A549 (cell line): ENCODE results near the gene IFITM2. TPM values are rescaled to one million over a fixed set of nuclear protein-coding genes. Genes with fewer than 3 reads are reported as not detected.

Experiments used
- ATAC-seq, 2 experiments: fragments of 200-7000 bp in 1 of 2; fragments of >200 bp in 1 of 2; cut with Nextera tagmentation in 1 of 2; cut with Tn5 transposase in 1 of 2; 3 replicates each; pipeline versions ENCODE4 v1.8.0 to v1.9.1; 2018 to 2020; ENCODE audit warnings: mild to moderate bottlenecking in 1 of 2, moderate library complexity in 1 of 2
- CTCF ChIA-PET: fragments of 300-600 bp; sonication (Branson Sonifier 250); formaldehyde crosslinking; extraction: SDS; loops from one replicate; lab custom pipeline; 2021; ENCODE audit warnings: antibody characterized with exemption, inconsistent platforms; lab: Yijun Ruan, JAX
- POLR2A ChIA-PET: fragments of 350-600 bp; formaldehyde crosslinking; extraction: SDS; loops from one replicate; lab custom pipeline; 2021; ENCODE audit warnings: antibody characterized with exemption, inconsistent platforms; lab: Yijun Ruan, JAX
- DNase-seq, 2 experiments: peaks; one replicate each; pipeline versions ENCODE4 v3.0.0 to v3.0.0-alpha.2; 2011 to 2016; ENCODE audit warnings: low read depth in 1 of 2, low spot score in 1 of 2
- FAIRE-seq: peaks from 2 replicates; lab custom pipeline; 2011; peaks lifted over from hg19 to GRCh38; lab: Jason Lieb, UNC
- H3K27ac ChIP-seq, 2 experiments: fragments of >200 bp; sonication (Bioruptor Twin); formaldehyde crosslinking; 3 replicates each; pipeline ENCODE4 v1.5.1; 2016 to 2017
- H3K4me1 ChIP-seq: fragments of >200 bp; sonication (Bioruptor Twin); formaldehyde crosslinking; 3 replicates; pipeline ENCODE4 v1.6.1; 2016
- H3K4me2 ChIP-seq: fragments of >200 bp; sonication (Bioruptor Twin); formaldehyde crosslinking; 3 replicates; pipeline ENCODE4 v1.6.1; 2016
- H3K4me3 ChIP-seq: fragments of >200 bp; sonication (Bioruptor Twin); formaldehyde crosslinking; 3 replicates; pipeline ENCODE4 v1.5.1; 2016
- H3K9me3 ChIP-seq: fragments of >200 bp; sonication (Bioruptor Twin); formaldehyde crosslinking; 3 replicates; pipeline ENCODE4 v1.6.1; 2016
- CEBPB ChIP-seq, 2 experiments: fragments of >200 bp in 1 of 2; sonication (Bioruptor Twin) in 1 of 2; formaldehyde crosslinking in 1 of 2; IDR thresholded peaks; 2 replicates each; pipeline ENCODE4 v1.6.1; 2012 to 2016
- CHD4 ChIP-seq: fragments of 200-600 bp; sonication (generic); IDR thresholded peaks from 2 replicates; pipeline ENCODE4 v1.6.1; 2016; ENCODE audit warnings: antibody characterized with exemption, mild to moderate bottlenecking, borderline replicate concordance
- EHF ChIP-seq: fragments of 250-450 bp; sonication (Bioruptor Pico); IDR thresholded peaks from 2 replicates; pipeline ENCODE4 v1.5.0; 2020; ENCODE audit warnings: mild to moderate bottlenecking
- EHMT2 ChIP-seq: fragments of 200-600 bp; sonication (generic); IDR thresholded peaks from 2 replicates; pipeline ENCODE4 v1.6.1; 2016; ENCODE audit warnings: antibody characterized with exemption, low read depth, mild to moderate bottlenecking, moderate library complexity
- ESRRA ChIP-seq: fragments of 150-350 bp; IDR thresholded peaks from 2 replicates; pipeline ENCODE4 v1.6.1; 2014; ENCODE audit warnings: mild to moderate bottlenecking, low read length, borderline replicate concordance
- FOSL2 ChIP-seq, 2 experiments: fragments of 450-650 bp in 1 of 2; fragments of >200 bp in 1 of 2; sonication (Bioruptor Twin) in 1 of 2; formaldehyde crosslinking; IDR thresholded peaks; 2 replicates each; pipeline versions ENCODE4 v1.5.0 to v1.6.1; 2016 to 2020; ENCODE audit warnings: mild to moderate bottlenecking in 1 of 2, moderate library complexity in 1 of 2
- HEYL ChIP-seq: fragments of 250-450 bp; sonication (Bioruptor Pico); IDR thresholded peaks from 2 replicates; pipeline ENCODE4 v1.8.0; 2021; ENCODE audit warnings: mild to moderate bottlenecking, moderate library complexity
- HOXA7 ChIP-seq: fragments of 250-450 bp; sonication (Bioruptor Pico); IDR thresholded peaks from 2 replicates; pipeline ENCODE4 v1.5.0; 2020; ENCODE audit warnings: mild to moderate bottlenecking, moderate library complexity
- KDM1A ChIP-seq: fragments of 200-600 bp; sonication (generic); IDR thresholded peaks from 2 replicates; pipeline ENCODE4 v1.6.1; 2016; ENCODE audit warnings: low read depth, mild to moderate bottlenecking
- KDM5A ChIP-seq: fragments of 200-600 bp; sonication (generic); IDR thresholded peaks from 2 replicates; pipeline ENCODE4 v1.6.1; 2016; ENCODE audit warnings: antibody characterized with exemption, mild to moderate bottlenecking
- MAFK ChIP-seq: fragments of 450-650 bp; IDR thresholded peaks from 2 replicates; pipeline ENCODE4 v1.6.1; 2014; ENCODE audit not compliant: partially characterized antibody
- MAZ ChIP-seq: fragments of 150-350 bp; IDR thresholded peaks from 2 replicates; pipeline ENCODE4 v1.6.1; 2014; ENCODE audit warnings: antibody characterized with exemption, low read depth, low read length, borderline replicate concordance
- NFE2L2 ChIP-seq: fragments of 150-350 bp; conservative IDR thresholded peaks from 2 replicates; pipeline ENCODE4 v1.6.1; 2014; ENCODE audit warnings: low read length
- PHF8 ChIP-seq: fragments of 200-600 bp; sonication (generic); IDR thresholded peaks from 2 replicates; pipeline ENCODE4 v1.6.1; 2016; ENCODE audit warnings: low read depth, mild to moderate bottlenecking, antibody characterized with exemption, moderate library complexity, borderline replicate concordance
- RAD21 ChIP-seq, 2 experiments: fragments of >200 bp in 1 of 2; sonication (Bioruptor Twin) in 1 of 2; formaldehyde crosslinking in 1 of 2; IDR thresholded peaks in 1 of 2; conservative IDR thresholded peaks in 1 of 2; 2 replicates in 1 of 2; 3 replicates in 1 of 2; pipeline ENCODE4 v1.6.1; 2012 to 2018; ENCODE audit warnings: inconsistent platforms in 1 of 2
- RARB ChIP-seq: fragments of 250-450 bp; sonication (Bioruptor Pico); IDR thresholded peaks from 2 replicates; pipeline ENCODE4 v1.8.0; 2021; ENCODE audit warnings: mild to moderate bottlenecking, moderate library complexity
- RCOR1 ChIP-seq: fragments of 150-350 bp; IDR thresholded peaks from 2 replicates; pipeline ENCODE4 v1.6.1; 2014; ENCODE audit warnings: antibody characterized with exemption, low read length, low read depth
- RFX5 ChIP-seq: fragments of 450-650 bp; IDR thresholded peaks from 2 replicates; pipeline ENCODE4 v1.7.1; 2014; ENCODE audit warnings: antibody characterized with exemption, mild to moderate bottlenecking, moderate library complexity
- RNF2 ChIP-seq: fragments of 200-600 bp; sonication (generic); IDR thresholded peaks from 2 replicates; pipeline ENCODE4 v1.6.1; 2016; ENCODE audit warnings: low read depth, mild to moderate bottlenecking, antibody characterized with exemption, moderate library complexity, borderline replicate concordance
- TP53 ChIP-seq: fragments of 250-450 bp; sonication (Bioruptor Pico); IDR thresholded peaks from 2 replicates; pipeline ENCODE4 v1.5.0; 2021; ENCODE audit warnings: mild to moderate bottlenecking, moderate library complexity
- ZC3H11A ChIP-seq: fragments of 450-650 bp; IDR thresholded peaks from 2 replicates; pipeline ENCODE4 v1.6.1; 2014; ENCODE audit warnings: antibody characterized with exemption, mild to moderate bottlenecking
- ZFP36 ChIP-seq: fragments of 450-650 bp; IDR thresholded peaks from 2 replicates; pipeline ENCODE4 v1.6.1; 2014; ENCODE audit warnings: borderline replicate concordance; ENCODE audit not compliant: partially characterized antibody
- ZSCAN20 ChIP-seq: fragments of 250-450 bp; sonication (Bioruptor Pico); IDR thresholded peaks from 2 replicates; pipeline ENCODE4 v1.8.0; 2022; ENCODE audit warnings: mild to moderate bottlenecking, moderate library complexity
- WGBS: methylation state at CpG from one replicate; pipeline ENCODE4 v1.1.6; 2017; ENCODE audit errors: missing lambda C conversion rate; 5-methylcytosine and 5-hydroxymethylcytosine counted together
- polyA plus RNA-seq, 4 experiments: library from polyadenylated mRNA; depleted of rRNA in 3 of 4; stranded (reverse); fragments of >200 nt; fragmentation: RNase III in 1 of 4; extraction: RNeasy Plus Mini Kit Qiagen cat#74134 plus additional on column Dnase treatment in 1 of 4; gene quantifications; 2 replicates in 3 of 4; 3 replicates in 1 of 4; pipeline ENCODE4 v1.2.3, GENCODE V29; 2011 to 2017
- TF ChIP-seq, protein P1 (sequence below): IDR thresholded peaks from 2 replicates; pipeline ENCODE4 v1.6.1; 2012; ENCODE audit warnings: low read depth, borderline replicate concordance
- TF ChIP-seq, protein P2 (sequence below): fragments of 200-600 bp; sonication (generic); IDR thresholded peaks from 2 replicates; pipeline ENCODE4 v1.6.1; 2016; ENCODE audit warnings: antibody characterized with exemption, mild to moderate bottlenecking, moderate library complexity
- TF ChIP-seq, protein P3 (sequence below): IDR thresholded peaks from 2 replicates; pipeline ENCODE4 v1.6.1; 2012

IFITM2 gene
- polyA plus RNA-seq, 2 of the 4 experiments (the other 2 are of a cell fraction): 36.4 to 43.6 TPM

DNA sequence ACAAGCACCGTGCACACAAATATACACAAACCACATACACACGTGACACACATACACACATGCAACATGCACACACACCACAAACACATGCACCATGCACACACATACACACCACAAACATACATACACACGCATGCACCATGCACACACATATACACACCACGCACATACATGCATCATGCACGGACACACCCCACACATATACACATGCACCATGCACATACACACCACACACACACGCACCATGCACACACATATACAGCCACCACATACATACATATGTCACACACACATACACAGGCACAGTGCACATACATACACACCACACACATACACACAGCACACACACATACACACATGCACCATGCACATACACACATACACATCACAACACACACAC lies 49.0 kb downstream of the IFITM2 start:
- DNase-seq (no peak), ATAC-seq (no peak), FAIRE-seq (no peak)
- Histone ChIP-seq H3K27ac (no peak overlapping the region), H3K4me2 (no peak overlapping the region), H3K4me3 (no peak overlapping the region; the same call in 2 of the 3 replicates), H3K9me3 (peaks cover 15% of the 10 kb centered on the region; the same call in 2 of the 3 replicates), H3K4me1 (peaks cover 21% of the 10 kb centered on the region)
- ChIA-PET POLR2A (interaction anchor here (0.9 to 2.0 kb wide), 12 partner anchors 11 to 150 kb away, joined by 3 to 21 read pairs (median 6); partner anchors contain the start of genes BET1L, IFITM2 and RIC8A), CTCF (interaction anchor here (1.0 to 2.2 kb wide), 7 partner anchors 16 to 110 kb away, joined by 3 to 21 read pairs (median 6); no protein-coding TSS in a partner anchor)
- 67% methylated on average over 6 of the region's 6 CpGs for WGBS
- TF ChIP-seq, protein P1, sequence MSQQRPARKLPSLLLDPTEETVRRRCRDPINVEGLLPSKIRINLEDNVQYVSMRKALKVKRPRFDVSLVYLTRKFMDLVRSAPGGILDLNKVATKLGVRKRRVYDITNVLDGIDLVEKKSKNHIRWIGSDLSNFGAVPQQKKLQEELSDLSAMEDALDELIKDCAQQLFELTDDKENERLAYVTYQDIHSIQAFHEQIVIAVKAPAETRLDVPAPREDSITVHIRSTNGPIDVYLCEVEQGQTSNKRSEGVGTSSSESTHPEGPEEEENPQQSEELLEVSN: no peak
- TF ChIP-seq ZFP36: no peak
- no peak for TF ChIP-seq EHF (CRISPR knock-in tag)
- TF ChIP-seq FOSL2 (IDR thresholded peaks at IDR 0.05): no peak
- TF ChIP-seq FOSL2 (CRISPR knock-in tag; IDR thresholded peaks at IDR 0.05): no peak
- no peak for TF ChIP-seq HOXA7 (CRISPR knock-in tag)
- TF ChIP-seq, protein P2, sequence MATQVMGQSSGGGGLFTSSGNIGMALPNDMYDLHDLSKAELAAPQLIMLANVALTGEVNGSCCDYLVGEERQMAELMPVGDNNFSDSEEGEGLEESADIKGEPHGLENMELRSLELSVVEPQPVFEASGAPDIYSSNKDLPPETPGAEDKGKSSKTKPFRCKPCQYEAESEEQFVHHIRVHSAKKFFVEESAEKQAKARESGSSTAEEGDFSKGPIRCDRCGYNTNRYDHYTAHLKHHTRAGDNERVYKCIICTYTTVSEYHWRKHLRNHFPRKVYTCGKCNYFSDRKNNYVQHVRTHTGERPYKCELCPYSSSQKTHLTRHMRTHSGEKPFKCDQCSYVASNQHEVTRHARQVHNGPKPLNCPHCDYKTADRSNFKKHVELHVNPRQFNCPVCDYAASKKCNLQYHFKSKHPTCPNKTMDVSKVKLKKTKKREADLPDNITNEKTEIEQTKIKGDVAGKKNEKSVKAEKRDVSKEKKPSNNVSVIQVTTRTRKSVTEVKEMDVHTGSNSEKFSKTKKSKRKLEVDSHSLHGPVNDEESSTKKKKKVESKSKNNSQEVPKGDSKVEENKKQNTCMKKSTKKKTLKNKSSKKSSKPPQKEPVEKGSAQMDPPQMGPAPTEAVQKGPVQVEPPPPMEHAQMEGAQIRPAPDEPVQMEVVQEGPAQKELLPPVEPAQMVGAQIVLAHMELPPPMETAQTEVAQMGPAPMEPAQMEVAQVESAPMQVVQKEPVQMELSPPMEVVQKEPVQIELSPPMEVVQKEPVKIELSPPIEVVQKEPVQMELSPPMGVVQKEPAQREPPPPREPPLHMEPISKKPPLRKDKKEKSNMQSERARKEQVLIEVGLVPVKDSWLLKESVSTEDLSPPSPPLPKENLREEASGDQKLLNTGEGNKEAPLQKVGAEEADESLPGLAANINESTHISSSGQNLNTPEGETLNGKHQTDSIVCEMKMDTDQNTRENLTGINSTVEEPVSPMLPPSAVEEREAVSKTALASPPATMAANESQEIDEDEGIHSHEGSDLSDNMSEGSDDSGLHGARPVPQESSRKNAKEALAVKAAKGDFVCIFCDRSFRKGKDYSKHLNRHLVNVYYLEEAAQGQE: no peak
- TF ChIP-seq KDM5A: no peak
- TF ChIP-seq NFE2L2: no peak
- TF ChIP-seq MAFK: no peak
- no peak for TF ChIP-seq ZSCAN20 (CRISPR knock-in tag)
- TF ChIP-seq RCOR1: no peak
- TF ChIP-seq TP53 (CRISPR knock-in tag): no peak
- TF ChIP-seq HEYL (CRISPR knock-in tag): no peak
- TF ChIP-seq EHMT2: no peak
- TF ChIP-seq PHF8: no peak
- TF ChIP-seq CEBPB (IDR thresholded peaks at IDR 0.05): no peak

DNA sequence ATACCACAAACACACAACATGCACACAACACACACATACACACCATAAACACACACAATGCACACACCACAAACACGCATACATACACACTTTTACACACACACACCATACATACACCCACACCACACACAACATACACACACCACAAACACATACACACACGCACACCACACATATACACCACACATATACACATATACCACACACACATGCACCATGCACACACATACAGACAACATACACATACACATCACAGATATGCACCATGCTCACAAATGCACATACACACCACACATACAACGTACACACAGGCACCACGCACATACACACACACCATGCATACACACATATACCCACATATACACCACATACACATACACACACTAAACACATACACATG lies 50.0 kb downstream of the IFITM2 start:
- Histone ChIP-seq H3K4me2 (no peak overlapping the region), H3K4me1 (peaks cover 21% of the 10 kb centered on the region), H3K27ac (no peak overlapping the region), H3K9me3 (peaks cover 16% of the 10 kb centered on the region; the same call in 2 of the 3 replicates), H3K4me3 (no peak overlapping the region)
- POLR2A ChIA-PET: no interaction called here
- CTCF ChIA-PET: no interaction called here
- 72% methylated on average over 4 of the region's 4 CpGs for WGBS
- no peak for FAIRE-seq
- DNase-seq: no peak
- no peak for TF ChIP-seq EHMT2
- no peak for TF ChIP-seq FOSL2 (IDR thresholded peaks at IDR 0.05)
- TF ChIP-seq FOSL2 (CRISPR knock-in tag; IDR thresholded peaks at IDR 0.05): no peak
- TF ChIP-seq, protein P3, sequence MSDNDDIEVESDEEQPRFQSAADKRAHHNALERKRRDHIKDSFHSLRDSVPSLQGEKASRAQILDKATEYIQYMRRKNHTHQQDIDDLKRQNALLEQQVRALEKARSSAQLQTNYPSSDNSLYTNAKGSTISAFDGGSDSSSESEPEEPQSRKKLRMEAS: no peak
- no peak for TF ChIP-seq MAZ
- no peak for TF ChIP-seq KDM1A
- no peak for TF ChIP-seq EHF (CRISPR knock-in tag)
- TF ChIP-seq RCOR1: no peak
- TF ChIP-seq NFE2L2: no peak
- no peak for TF ChIP-seq ESRRA
- TF ChIP-seq RNF2: no peak
- TF ChIP-seq CHD4: no peak
- TF ChIP-seq RFX5: no peak
- no peak for TF ChIP-seq ZC3H11A
- TF ChIP-seq RARB: no peak
- TF ChIP-seq RAD21 (conservative IDR thresholded peaks at IDR 0.05 in 1 of 2, IDR thresholded peaks at IDR 0.05 in 1 of 2): no peak
- no peak for ATAC-seq
